Upper lobe of right lung (tissue), 1 donor: ENCODE data around the gene GFRA1. TPM values are rescaled to one million over a fixed set of nuclear protein-coding genes. Genes with fewer than 3 reads are reported as not detected.
A peak's percentile ranks its signal among the peaks of the same experiment; 100 is the strongest.

Experiments
- ATAC-seq: fragments of 200-7000 bp; cut with Tn5 transposase; one replicate; pipeline ENCODE4 v1.9.1; 2020; ENCODE audit warnings: mild to moderate bottlenecking, moderate library complexity
- DNase-seq: peaks from one replicate; pipeline ENCODE4 v3.0.0-alpha.2; 2020
- H3K27ac ChIP-seq: fragments of 200-600 bp; one replicate; pipeline ENCODE4 v1.8.0; 2022
- H3K27me3 ChIP-seq: fragments of 200-600 bp; one replicate; pipeline ENCODE4 v1.8.0; 2022; ENCODE audit warnings: mild to moderate bottlenecking
- H3K36me3 ChIP-seq: fragments of 200-600 bp; one replicate; pipeline ENCODE4 v1.8.0; 2022
- H3K4me1 ChIP-seq: fragments of 200-600 bp; one replicate; pipeline ENCODE4 v1.8.0; 2022
- H3K4me3 ChIP-seq: fragments of 200-600 bp; one replicate; pipeline ENCODE4 v1.8.0; 2022; ENCODE audit warnings: mild to moderate bottlenecking
- H3K9me3 ChIP-seq: fragments of 200-600 bp; one replicate; pipeline ENCODE4 v1.8.0; 2022
- CTCF ChIP-seq: fragments of 200-600 bp; IDR thresholded peaks from one replicate; pipeline ENCODE4 v1.8.0; 2022; ENCODE audit warnings: antibody characterized with exemption
- intact Hi-C: fragments of 100-400 bp; cut with DNase I; formaldehyde crosslinking; loops from one replicate; pipeline ENCODE4 v1.11.0; 2022
- total RNA-seq: library from RNA; stranded (reverse); fragmentation: NEBNext Ultra II Directional; extraction: Animal tissue kit (Norgen Biotek cat#: 25700); gene quantifications from one replicate; pipeline ENCODE4 v1.2.1, GENCODE V29; 2021
- donor health status: DM: no; HTN: yes; CAD: no; lungs with severe emphysema.

GFRA1 gene
- total RNA-seq, 1 donor from 2014 or later, result 3.4 TPM

DNA sequence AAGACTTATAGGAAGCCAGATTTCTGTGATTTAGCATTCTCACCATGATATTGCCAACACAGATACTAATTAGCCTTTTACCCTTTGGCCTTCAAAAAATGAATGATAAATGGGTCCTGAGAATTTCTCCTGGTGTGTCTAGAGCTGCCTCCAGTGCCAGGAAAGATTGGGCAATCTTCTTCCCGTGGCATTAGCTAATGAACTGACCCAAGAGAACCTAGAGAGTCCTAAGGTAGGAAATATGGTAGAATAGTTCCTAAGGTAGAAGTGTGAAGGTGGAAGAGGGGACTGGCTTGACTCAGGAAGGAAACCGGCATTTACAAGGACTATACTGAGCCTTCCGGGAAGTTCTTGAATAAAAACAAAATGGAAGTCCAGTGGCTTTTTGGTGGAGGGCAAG, 133.1 kb downstream of the GFRA1 start:
- Histone ChIP-seq H3K4me1 (no peaks in the 10 kb centered on the region), H3K36me3 (no peaks in the 10 kb centered on the region), H3K9me3 (no peaks in the 10 kb centered on the region), H3K27ac (no peak overlapping the region), H3K4me3 (no peak overlapping the region), H3K27me3 (no peaks in the 10 kb centered on the region)
- no peak for DNase-seq
- ATAC-seq, result no peak
- TF ChIP-seq CTCF, result no peak
- intact Hi-C loops, result no loop called here

GRCh38 chr10:116138897-116139296, 134.1 kb downstream of the GFRA1 start:
- Histone ChIP-seq H3K4me1 (no peaks in the 10 kb centered on the region), H3K36me3 (no peaks in the 10 kb centered on the region), H3K9me3 (no peaks in the 10 kb centered on the region), H3K4me3 (no peak overlapping the region), H3K27ac (no peak overlapping the region), H3K27me3 (no peaks in the 10 kb centered on the region)
- no peak for DNase-seq
- ATAC-seq, result peak; percentile 38
- intact Hi-C loops, result no loop called here
- TF ChIP-seq CTCF, result no peak

GRCh38 chr10:116136261-116136660, 136.7 kb downstream of the GFRA1 start:
- Histone ChIP-seq H3K36me3 (no peaks in the 10 kb centered on the region), H3K27ac (no peak overlapping the region), H3K27me3 (no peaks in the 10 kb centered on the region), H3K9me3 (no peaks in the 10 kb centered on the region), H3K4me3 (no peak overlapping the region), H3K4me1 (no peaks in the 10 kb centered on the region)
- DNase-seq (no peak), ATAC-seq (no peak)
- intact Hi-C loops, result no loop called here
- no peak for TF ChIP-seq CTCF

DNA sequence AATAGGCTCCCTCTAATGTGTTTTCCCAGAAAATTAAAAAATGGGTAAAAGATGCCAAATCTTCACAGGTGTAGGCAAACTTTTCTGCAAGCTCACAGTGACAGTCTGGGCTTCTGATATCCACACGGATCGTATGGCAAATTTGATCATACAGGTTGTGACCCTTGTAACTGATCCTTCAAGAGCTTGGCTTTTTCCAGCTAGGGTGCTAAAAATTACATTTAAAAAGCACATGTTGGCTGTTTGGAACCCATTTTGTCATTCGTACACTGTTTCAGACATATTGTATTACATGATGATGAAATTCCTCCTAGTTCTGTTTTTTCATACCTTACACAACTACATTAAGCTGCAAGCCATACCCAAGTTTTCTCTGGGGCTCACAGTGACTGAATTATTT, 138.7 kb downstream of the GFRA1 start:
- Histone ChIP-seq H3K9me3 (no peaks in the 10 kb centered on the region), H3K27me3 (no peaks in the 10 kb centered on the region), H3K4me1 (no peaks in the 10 kb centered on the region), H3K36me3 (no peaks in the 10 kb centered on the region), H3K4me3 (no peak overlapping the region), H3K27ac (no peak overlapping the region)
- no peak for DNase-seq
- intact Hi-C loops, result no loop called here
- no peak for ATAC-seq
- TF ChIP-seq CTCF, result no peak

DNA sequence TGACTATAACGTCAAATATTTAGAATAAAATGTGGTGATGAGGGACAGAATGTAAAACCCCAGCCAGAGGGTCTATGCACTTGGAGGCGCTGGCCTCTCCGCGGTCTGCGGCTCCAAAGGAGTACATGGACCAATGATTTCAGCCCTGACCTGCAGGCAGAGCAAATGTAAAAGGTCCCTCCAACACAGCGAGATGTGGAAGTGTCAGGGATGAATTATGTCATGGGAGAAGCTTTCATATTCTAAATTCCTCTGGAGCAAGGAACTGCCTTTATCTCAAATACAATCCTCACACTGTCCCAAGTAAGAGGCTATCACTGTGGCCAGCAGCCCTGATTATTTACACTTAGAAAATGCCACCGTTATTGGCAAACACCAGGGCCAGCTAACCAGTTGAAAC, 139.4 kb downstream of the GFRA1 start:
- DNase-seq, result no peak
- Histone ChIP-seq H3K4me1 (no peaks in the 10 kb centered on the region), H3K36me3 (no peaks in the 10 kb centered on the region), H3K27me3 (no peaks in the 10 kb centered on the region), H3K4me3 (no peak overlapping the region), H3K27ac (no peak overlapping the region), H3K9me3 (no peaks in the 10 kb centered on the region)
- intact Hi-C loops, result no loop called here
- TF ChIP-seq CTCF, result no peak
- ATAC-seq, result no peak

DNA sequence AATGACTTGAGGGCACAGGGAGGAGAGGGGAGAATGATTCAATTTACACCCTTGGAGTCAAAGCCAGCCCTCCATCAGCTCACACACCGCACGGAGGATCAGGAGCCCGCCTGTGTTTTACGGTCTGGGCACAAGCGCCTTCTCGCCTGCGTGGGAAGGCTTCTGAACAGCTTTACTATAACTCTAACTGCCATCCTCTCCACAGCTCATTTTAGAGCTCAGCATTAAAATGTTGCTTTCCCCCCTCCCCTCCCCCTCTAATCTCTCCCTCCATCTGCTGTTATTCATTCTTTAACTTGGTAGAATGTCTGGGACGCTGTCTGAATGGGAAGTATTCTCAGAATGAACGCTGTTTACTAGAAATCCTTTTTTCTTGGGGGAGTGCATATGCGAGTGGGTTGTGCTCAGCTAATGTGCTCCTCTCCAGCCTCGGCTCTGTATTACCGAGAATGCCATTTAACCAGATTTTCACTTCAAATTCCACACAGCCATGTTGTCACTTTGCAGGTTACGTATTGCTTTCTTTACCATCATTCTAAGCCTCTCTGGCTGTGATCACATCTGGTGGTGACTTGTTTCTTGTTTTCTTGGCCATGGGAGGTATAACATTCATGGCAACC, 140.1 kb downstream of the GFRA1 start:
- Histone ChIP-seq H3K36me3 (no peaks in the 10 kb centered on the region), H3K27ac (no peak overlapping the region), H3K4me1 (no peaks in the 10 kb centered on the region), H3K27me3 (no peaks in the 10 kb centered on the region), H3K9me3 (no peaks in the 10 kb centered on the region), H3K4me3 (no peak overlapping the region)
- no peak for DNase-seq
- intact Hi-C loops, result no loop called here
- no peak for TF ChIP-seq CTCF
- ATAC-seq, result no peak
